H1 (cell line): ENCODE measurements around the gene KCNQ1. TPM values are rescaled to one million over a fixed set of nuclear protein-coding genes. Genes with fewer than 3 reads are reported as not detected.

Experiments
- CTCF ChIA-PET: fragments of 300-600 bp; sonication (Branson Sonifier 250); formaldehyde crosslinking; loops from one replicate; lab custom pipeline; 2021; ENCODE audit not compliant: partially characterized antibody; lab: Charles Lee
- POLR2A ChIA-PET: fragments of 300-600 bp; sonication (Branson Sonifier 250); formaldehyde crosslinking; loops from one replicate; lab custom pipeline; 2021; ENCODE audit warnings: inconsistent platforms; ENCODE audit not compliant: partially characterized antibody; lab: Charles Lee
- DNase-seq, 2 experiments: peaks; one replicate each; pipeline versions ENCODE4 v3.0.0 to v3.0.0-alpha.2; 2010 to 2022; ENCODE audit warnings: low spot score in 2 of 2, low read depth in 1 of 2, mixed read lengths in 1 of 2
- FAIRE-seq: peaks from 2 replicates; lab custom pipeline; 2011; peaks lifted over from hg19 to GRCh38; lab: Jason Lieb, UNC
- H2AFZ ChIP-seq: 2 replicates; pipeline ENCODE4 v1.8.1; 2012; ENCODE audit warnings: low read length, inconsistent platforms
- H2AK5ac ChIP-seq: 2 replicates; pipeline ENCODE4 v1.6.1; 2013; ENCODE audit warnings: low read depth, low read length
- H2BK120ac ChIP-seq: replicated peaks from 2 replicates; pipeline ENCODE3; 2013; ENCODE audit warnings: low read depth, low read length, inconsistent platforms
- H2BK12ac ChIP-seq: 2 replicates; pipeline ENCODE4 v1.6.1; 2013; ENCODE audit warnings: low read depth, low read length
- H2BK15ac ChIP-seq: 2 replicates; pipeline ENCODE4 v1.6.1; 2013; ENCODE audit warnings: low read length
- H2BK20ac ChIP-seq: 2 replicates; pipeline ENCODE4 v1.6.1; 2013; ENCODE audit warnings: low read length
- H2BK5ac ChIP-seq: 2 replicates; pipeline ENCODE4 v1.6.1; 2013; ENCODE audit warnings: low read depth, low read length
- H3K14ac ChIP-seq: 2 replicates; pipeline ENCODE4 v1.6.1; 2013; ENCODE audit warnings: inconsistent platforms; ENCODE audit not compliant: insufficient read length
- H3K18ac ChIP-seq: 2 replicates; pipeline ENCODE4 v1.6.1; 2013; ENCODE audit warnings: low read length; ENCODE audit errors: extremely low read depth
- H3K23ac ChIP-seq: 2 replicates; pipeline ENCODE4 v1.6.1; 2013; ENCODE audit warnings: inconsistent platforms; ENCODE audit not compliant: insufficient read length
- H3K23me2 ChIP-seq: 2 replicates; pipeline ENCODE4 v1.6.1; 2013; ENCODE audit warnings: low read depth, low read length
- H3K27ac ChIP-seq: 2 replicates; pipeline ENCODE4 v1.6.1; 2011; ENCODE audit warnings: low read depth, low read length, inconsistent platforms
- H3K27me3 ChIP-seq, 4 experiments: replicated peaks in 1 of 4; 1 replicate in 1 of 4; 2 replicates in 3 of 4; pipeline versions ENCODE4 v1.6.1 to v1.8.1; 2011 to 2013; ENCODE audit warnings: low read length in 3 of 4, mild to moderate bottlenecking in 3 of 4, inconsistent platforms in 2 of 4, mixed read lengths in 2 of 4, moderate library complexity in 1 of 4; ENCODE audit not compliant: control insufficient read depth in 3 of 4, insufficient read depth in 3 of 4; ENCODE audit errors: extremely low read depth in 1 of 4
- H3K36me3 ChIP-seq, 4 experiments: 2 replicates each; pipeline versions ENCODE4 v1.6.1 to v1.8.1; 2011 to 2013; ENCODE audit warnings: mild to moderate bottlenecking in 4 of 4, low read length in 3 of 4, moderate library complexity in 2 of 4, control low read depth in 1 of 4, inconsistent platforms in 1 of 4; ENCODE audit not compliant: insufficient read depth in 4 of 4, control insufficient read depth in 2 of 4
- H3K4ac ChIP-seq: replicated peaks from 2 replicates; pipeline ENCODE3; 2013; ENCODE audit warnings: low read length, low read depth, mixed read lengths, inconsistent platforms; ENCODE audit not compliant: insufficient read length
- H3K4me1 ChIP-seq, 4 experiments: replicated peaks in 1 of 4; 1 replicate in 1 of 4; 2 replicates in 3 of 4; pipeline versions ENCODE4 v1.6.1 to v1.8.1; 2011 to 2013; ENCODE audit warnings: low read length in 3 of 4, inconsistent platforms in 2 of 4, mixed read lengths in 1 of 4; ENCODE audit not compliant: insufficient read depth in 4 of 4, control insufficient read depth in 3 of 4
- H3K4me2 ChIP-seq, 2 experiments: 2 replicates each; pipeline versions ENCODE4 v1.6.1 to v1.8.1; 2011 to 2013; ENCODE audit warnings: low read depth in 2 of 2, low read length in 2 of 2, control low read depth in 1 of 2, inconsistent platforms in 1 of 2, mild to moderate bottlenecking in 1 of 2; ENCODE audit not compliant: insufficient read depth in 1 of 2
- H3K4me3 ChIP-seq, 4 experiments: fragments of 200-600, 300-600 bp in 1 of 4; sonication (generic), shearing (Covaris generic), sonication (Bioruptor Twin) in 1 of 4; 2 replicates each; pipeline versions ENCODE4 v1.5.1 to v1.8.1; 2011 to 2016; ENCODE audit warnings: low read length in 4 of 4, low read depth in 3 of 4, control low read depth in 2 of 4, inconsistent platforms in 2 of 4, mild to moderate bottlenecking in 2 of 4, mixed read lengths in 1 of 4, moderate library complexity in 1 of 4; ENCODE audit not compliant: insufficient read depth in 2 of 4; ENCODE audit errors: extremely low read depth in 1 of 4
- H3K56ac ChIP-seq: replicated peaks from 2 replicates; pipeline ENCODE3; 2013; ENCODE audit warnings: low read depth, mild to moderate bottlenecking, mixed read lengths, low read length, inconsistent platforms; ENCODE audit not compliant: insufficient read length
- H3K79me1 ChIP-seq: 2 replicates; pipeline ENCODE4 v1.6.1; 2013; ENCODE audit warnings: low read depth, low read length, control low read depth
- H3K79me2 ChIP-seq, 2 experiments: 2 replicates each; pipeline versions ENCODE4 v1.6.1 to v1.8.1; 2012 to 2013; ENCODE audit warnings: low read length in 2 of 2, mild to moderate bottlenecking in 2 of 2, inconsistent platforms in 1 of 2; ENCODE audit not compliant: insufficient read depth in 2 of 2, control insufficient read depth in 1 of 2
- H3K9ac ChIP-seq, 4 experiments: replicated peaks in 1 of 4; 1 replicate in 1 of 4; 2 replicates in 3 of 4; pipeline versions ENCODE4 v1.6.1 to v1.8.1; 2011 to 2013; ENCODE audit warnings: low read depth in 3 of 4, low read length in 3 of 4, control low read depth in 2 of 4, mild to moderate bottlenecking in 2 of 4, moderate library complexity in 2 of 4, inconsistent platforms in 1 of 4; ENCODE audit errors: extremely low read depth in 1 of 4
- H3K9me3 ChIP-seq, 2 experiments: 2 replicates each; pipeline versions ENCODE4 v1.6.1 to v1.8.1; 2012 to 2013; ENCODE audit warnings: mild to moderate bottlenecking in 2 of 2, moderate library complexity in 2 of 2, control low read depth in 1 of 2, inconsistent platforms in 1 of 2, low read depth in 1 of 2, low read length in 1 of 2, mixed read lengths in 1 of 2; ENCODE audit not compliant: insufficient read depth in 2 of 2
- H4K20me1 ChIP-seq, 2 experiments: replicated peaks in 1 of 2; 2 replicates each; pipeline versions ENCODE3 to v1.8.1; 2011 to 2013; ENCODE audit warnings: inconsistent platforms in 2 of 2, low read length in 2 of 2, mild to moderate bottlenecking in 1 of 2; ENCODE audit not compliant: insufficient read depth in 2 of 2, control insufficient read depth in 1 of 2
- H4K5ac ChIP-seq: 2 replicates; pipeline ENCODE4 v1.6.1; 2013; ENCODE audit warnings: low read length, low read depth, mixed read lengths, inconsistent platforms; ENCODE audit not compliant: insufficient read length
- H4K8ac ChIP-seq: 2 replicates; pipeline ENCODE4 v1.8.0; 2013; ENCODE audit warnings: mild to moderate bottlenecking, moderate library complexity, low read length, inconsistent platforms; ENCODE audit not compliant: insufficient read depth; ENCODE audit errors: extremely low read depth
- H4K91ac ChIP-seq: replicated peaks from 2 replicates; pipeline ENCODE3; 2013; ENCODE audit warnings: low read length, mixed read lengths, inconsistent platforms; ENCODE audit not compliant: insufficient read length
- POLR2A ChIP-seq, 2 experiments: IDR thresholded peaks; 1 replicate in 1 of 2; 2 replicates in 1 of 2; pipeline ENCODE4 v1.6.1; 2011; ENCODE audit warnings: low read depth in 2 of 2, low read length in 2 of 2, mild to moderate bottlenecking in 2 of 2; ENCODE audit errors: control extremely low read depth in 1 of 2
- TAF7 ChIP-seq: optimal IDR thresholded peaks from 2 replicates; pipeline ENCODE3; 2011; ENCODE audit warnings: low read depth, mild to moderate bottlenecking, inconsistent platforms, low read length, moderate library complexity, borderline replicate concordance
- WGBS, 2 experiments: shearing (Covaris generic) in 1 of 2; methylation state at CpG; one replicate each; pipeline versions ENCODE4 v1.1.6 to v1.1.7; 2013 to 2015; ENCODE audit warnings: low lambda C conversion rate in 2 of 2, mixed read lengths in 2 of 2, inconsistent platforms in 1 of 2, low coverage in 1 of 2, missing lambda C conversion rate in 1 of 2; ENCODE audit not compliant: insufficient replicate concordance in 2 of 2, insufficient coverage in 1 of 2, insufficient read length in 1 of 2; ENCODE audit errors: extremely low coverage in 1 of 2, missing lambda C conversion rate in 1 of 2; 5-methylcytosine and 5-hydroxymethylcytosine counted together
- polyA plus RNA-seq, 7 experiments: library from polyadenylated mRNA; depleted of rRNA in 3 of 7; stranded (reverse) in 5 of 7; unstranded in 2 of 7; fragments of >200 nt in 5 of 7; fragments of 200-250 nt in 2 of 7; gene quantifications; 1 replicate in 5 of 7; 2 replicates in 1 of 7; 4 replicates in 1 of 7; pipeline versions ENCODE4 v1.2.1 to v1.2.3, GENCODE V29; 2011 to 2013; ENCODE audit warnings: missing spikeins in 2 of 7, mixed read lengths in 2 of 7
- total RNA-seq: library from RNA; stranded (reverse); fragmentation: NEBNext Ultra II Directional; extraction: Animal tissue kit (Norgen Biotek cat#: 25700); gene quantifications from 2 replicates; pipeline ENCODE4 v1.2.1, GENCODE V29; 2021

KCNQ1 gene
- total and polyA plus RNA-seq, 2 of the 8 experiments (the other 6 are each of a cell fraction or from before 2014, with no cell fraction given), result 1.9 to 2.0 TPM

DNA sequence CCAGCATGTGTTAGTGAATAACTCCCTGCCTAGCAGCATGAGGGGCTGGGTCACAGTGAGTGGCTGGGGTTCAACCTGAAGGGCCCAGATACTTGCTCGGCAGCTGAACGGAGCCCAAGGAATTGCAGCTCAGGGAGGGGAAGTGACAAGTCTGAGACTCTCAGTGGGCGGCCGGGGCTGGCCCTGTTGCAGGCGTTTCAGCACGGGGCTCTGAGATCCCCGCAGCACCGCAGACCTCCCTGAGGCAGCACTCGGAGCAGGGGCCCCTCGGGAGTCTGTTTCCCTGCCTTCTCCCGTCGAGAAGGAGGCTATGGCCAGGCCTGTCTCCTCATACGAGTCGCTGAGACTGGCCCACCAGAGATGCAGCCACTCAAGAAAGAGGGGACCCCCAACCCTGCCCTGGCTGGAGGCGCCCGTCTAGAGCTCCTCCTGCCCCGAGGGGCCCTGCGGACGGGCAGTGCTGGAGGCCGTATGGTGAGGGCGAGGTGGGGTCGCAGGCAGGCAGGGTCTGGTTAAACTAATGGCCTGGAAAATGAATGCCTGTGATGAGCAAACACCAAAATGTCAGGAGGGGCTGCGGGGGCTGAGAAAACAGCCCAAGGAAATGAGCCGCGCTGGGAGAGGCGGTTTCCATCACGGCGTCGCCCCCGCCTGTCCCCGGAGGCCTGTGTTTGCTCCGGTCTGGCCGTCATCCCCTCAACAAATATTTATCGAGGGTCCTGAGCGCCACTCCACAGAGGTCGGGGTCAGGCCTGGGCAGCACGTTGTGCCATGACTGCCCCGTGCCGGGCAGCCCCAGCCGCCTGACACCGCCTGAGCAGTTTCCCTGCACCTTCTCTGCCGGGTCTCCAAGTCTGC is 35.0 kb upstream of the KCNQ1 start:
- POLR2A ChIA-PET, result interaction anchor here (1.0 to 3.8 kb wide), 2 partner anchors 9 to 33 kb away, joined by 5 to 18 read pairs; partner anchors contain the start of genes CD81 and TSSC4
- H4K20me1 ChIP-seq, result peaks cover 0 to 3% of the 10 kb centered on the region in 2 experiments
- H3K9ac ChIP-seq, result no peak overlapping the region
- no peak for DNase-seq
- no peak overlapping the region for H3K18ac ChIP-seq
- no peak overlapping the region for H2BK12ac ChIP-seq
- H3K4ac ChIP-seq, result no peak overlapping the region
- TF ChIP-seq TAF7 (no peak), POLR2A (IDR thresholded peaks at IDR 0.05; ENCODE audit: control extremely low read depth in 1 of 2, low read depth in 2 of 2, low read length in 2 of 2) (no peak)
- no peak overlapping the region for H4K91ac ChIP-seq
- H3K4me2 ChIP-seq, result no peak overlapping the region
- H3K23me2 ChIP-seq, result no peaks in the 10 kb centered on the region
- H2BK15ac ChIP-seq, result no peak overlapping the region
- no peak overlapping the region for H3K23ac ChIP-seq
- no peak overlapping the region for H2BK20ac ChIP-seq
- peak overlapping the region; percentile 51; the same call in 1 of the 2 replicates for H4K8ac ChIP-seq
- no peaks in the 10 kb centered on the region for H3K4me1 ChIP-seq
- no peak overlapping the region for H3K56ac ChIP-seq
- CTCF ChIA-PET, result interaction anchor here (0.7 to 14.1 kb wide), 7 partner anchors 9 to 239 kb away, joined by 3 to 196 read pairs (median 6); partner anchors contain the start of gene TSSC4
- H3K4me3 ChIP-seq, result no peak overlapping the region
- 92% methylated on average over 41 of the region's 42 CpGs; no CpG with 5 or more reads in 1 of the 2 experiments for WGBS, 2 experiments
- no peak overlapping the region for H2BK120ac ChIP-seq
- no peak overlapping the region for H4K5ac ChIP-seq
- no peaks in the 10 kb centered on the region; a peak in 1 of 7 replicates for H3K27me3 ChIP-seq
- H3K9me3 ChIP-seq, result no peaks in the 10 kb centered on the region
- H2AK5ac ChIP-seq, result no peak overlapping the region
- no peak overlapping the region for H3K27ac ChIP-seq
- no peaks in the 10 kb centered on the region for H3K79me2 ChIP-seq
- no peak for FAIRE-seq
- H3K79me1 ChIP-seq, result no peaks in the 10 kb centered on the region
- H3K36me3 ChIP-seq, result no peaks in the 10 kb centered on the region
- H2AFZ ChIP-seq, result no peak overlapping the region
- no peak overlapping the region for H3K14ac ChIP-seq
- no peak overlapping the region for H2BK5ac ChIP-seq
